Naive thymus-derived CD4-positive, alpha-beta T cell (primary cell): ENCODE results near the gene SMIM45.

Experiments
- ATAC-seq: fragments of 150-1000 bp; cut with Tn5 transposase; 2 replicates; pipeline ENCODE4 v1.10.0; 2021; ENCODE audit warnings: mild to moderate bottlenecking, moderate library complexity
- CTCF ChIA-PET: fragments of 350-600 bp; sonication (Branson Sonifier 250); formaldehyde crosslinking; loops from one replicate; lab custom pipeline; 2021; ENCODE audit warnings: antibody characterized with exemption; lab: Charles Lee
- POLR2A ChIA-PET: fragments of 350-600 bp; sonication (Branson Sonifier 250); formaldehyde crosslinking; loops from one replicate; lab custom pipeline; 2021; ENCODE audit warnings: antibody characterized with exemption, inconsistent platforms; lab: Charles Lee
- DNase-seq, 9 donors: peaks; one replicate each; pipeline versions ENCODE4 v3.0.0 to v3.0.0-alpha.2; 2020 to 2022; ENCODE audit warnings: mixed read lengths in 1 of 9
- H3K27ac ChIP-seq: one replicate; pipeline ENCODE4 v1.7.0; 2013; ENCODE audit warnings: mild to moderate bottlenecking, low read depth, low read length, moderate library complexity
- H3K27me3 ChIP-seq, 2 donors: one replicate each; pipeline ENCODE4 v1.7.0; 2013; ENCODE audit warnings: low read length in 2 of 2, mild to moderate bottlenecking in 2 of 2, moderate library complexity in 2 of 2; ENCODE audit not compliant: control insufficient read depth in 2 of 2, insufficient read depth in 2 of 2
- H3K36me3 ChIP-seq, 3 experiments: 1 replicate in 2 of 3; 2 replicates in 1 of 3; pipeline ENCODE4 v1.7.0; 2013; ENCODE audit warnings: low read length in 3 of 3, mild to moderate bottlenecking in 3 of 3, moderate library complexity in 1 of 3; ENCODE audit not compliant: insufficient read depth in 3 of 3, control insufficient read depth in 2 of 3
- H3K4me1 ChIP-seq, 2 donors: one replicate each; pipeline ENCODE4 v1.7.0; 2013; ENCODE audit warnings: low read length in 2 of 2, mild to moderate bottlenecking in 2 of 2, moderate library complexity in 1 of 2; ENCODE audit not compliant: control insufficient read depth in 2 of 2, insufficient read depth in 2 of 2
- H3K4me3 ChIP-seq: 2 replicates; pipeline ENCODE4 v1.7.0; 2013; ENCODE audit warnings: mild to moderate bottlenecking, low read length
- H3K9me3 ChIP-seq, 3 experiments: 1 replicate in 2 of 3; 2 replicates in 1 of 3; pipeline ENCODE4 v1.7.0; 2013; ENCODE audit warnings: low read length in 3 of 3; ENCODE audit not compliant: control insufficient read depth in 2 of 3
- H3K27ac Mint-ChIP-seq, 9 donors: one replicate each; pipeline ENCODE4 v1.8.0; 2020 to 2022; ENCODE audit warnings: mixed read lengths in 9 of 9, mild to moderate bottlenecking in 8 of 9, moderate library complexity in 5 of 9, inconsistent platforms in 2 of 9
- H3K27me3 Mint-ChIP-seq, 5 donors: one replicate each; pipeline ENCODE4 v1.8.0; 2021 to 2022; ENCODE audit warnings: mixed read lengths in 5 of 5, mild to moderate bottlenecking in 1 of 5
- H3K36me3 Mint-ChIP-seq, 5 donors: one replicate each; pipeline ENCODE4 v1.8.0; 2020 to 2022; ENCODE audit warnings: mixed read lengths in 5 of 5, mild to moderate bottlenecking in 3 of 5, inconsistent platforms in 1 of 5
- H3K4me1 Mint-ChIP-seq, 7 donors: one replicate each; pipeline ENCODE4 v1.8.0; 2020 to 2022; ENCODE audit warnings: mixed read lengths in 7 of 7, mild to moderate bottlenecking in 3 of 7, inconsistent platforms in 1 of 7
- H3K4me3 Mint-ChIP-seq, 10 donors: one replicate each; pipeline ENCODE4 v1.8.0; 2020 to 2022; ENCODE audit warnings: mild to moderate bottlenecking in 10 of 10, mixed read lengths in 10 of 10, moderate library complexity in 6 of 10, inconsistent platforms in 2 of 10
- H3K9me3 Mint-ChIP-seq, 11 donors: one replicate each; pipeline ENCODE4 v1.8.0; 2020 to 2022; ENCODE audit warnings: mixed read lengths in 11 of 11, mild to moderate bottlenecking in 4 of 11, inconsistent platforms in 1 of 11, moderate library complexity in 1 of 11
- intact Hi-C, 2 donors: fragments of 100-400 bp; cut with micrococcal nuclease; formaldehyde crosslinking; loops; one replicate each; pipeline ENCODE4 v1.15.1; 2023

The SMIM45 gene

DNA sequence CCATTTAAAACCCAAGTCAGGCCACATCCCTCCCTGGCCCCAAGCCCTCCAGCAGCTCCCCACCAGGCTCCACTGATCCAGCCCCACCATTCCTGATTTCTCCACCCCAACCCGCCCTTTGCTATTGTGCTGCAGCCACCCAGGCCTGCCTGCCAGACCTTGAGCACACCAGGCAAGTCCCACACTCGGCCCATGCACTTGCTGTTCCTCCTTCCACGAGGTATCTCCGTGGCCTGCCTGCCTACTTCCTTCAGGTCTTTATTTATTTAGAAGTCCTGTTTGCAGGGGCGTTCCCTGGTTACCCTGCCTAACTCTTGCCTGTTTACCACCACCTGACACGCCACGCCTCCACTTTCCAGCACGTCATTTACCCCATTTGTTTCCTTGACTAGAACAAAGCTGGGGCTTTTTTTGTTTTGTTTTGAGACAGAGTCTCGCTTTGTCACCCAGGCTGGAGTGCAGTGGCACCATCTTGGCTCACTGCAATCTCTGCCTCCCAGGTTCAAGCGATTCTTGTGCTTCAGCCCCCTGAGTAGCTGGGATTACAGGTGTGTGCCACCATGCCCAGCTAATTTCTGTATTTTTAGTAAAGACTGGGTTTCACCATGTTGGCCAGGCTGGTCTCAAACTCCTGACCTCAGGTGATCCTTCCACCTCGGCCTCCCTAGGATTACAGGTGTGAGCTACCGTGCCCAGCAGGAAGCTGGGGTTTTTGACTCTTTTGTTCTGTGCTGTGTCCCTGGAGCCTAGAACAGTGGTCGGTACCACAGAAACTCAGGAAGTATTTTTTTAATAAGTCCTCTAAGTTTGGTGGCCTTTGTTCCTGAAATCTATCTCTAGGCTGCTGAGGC lies 11.7 kb upstream of the SMIM45 start:
- Mint-ChIP-seq H3K4me1 (peaks cover 20 to 49% (median 31%) of the 10 kb centered on the region in 7 donors), H3K9me3 (peaks cover 0 to 9% (median 0%) of the 10 kb centered on the region in 11 donors), H3K36me3 (peaks cover 0 to 23% (median 0%) of the 10 kb centered on the region in 5 donors), H3K27me3 (peaks cover 0 to 2% (median 0%) of the 10 kb centered on the region in 5 donors), H3K4me3 (peak overlapping the region; percentile 75 to 91 (median 86)), H3K27ac (peak overlapping the region; percentile 96 to 100 (median 100))
- DNase-seq, result peak; percentile 63 to 99 (median 95)
- peaks cover 20 to 28% of the 10 kb centered on the region in 2 donors for H3K4me1 ChIP-seq
- intact Hi-C loops, result loop anchor here (1.0 to 10.0 kb wide), 11 partner anchors 13 to 845 kb away; partner anchors contain the start of genes SNU13 (in 2 of the 2), SREBF2 (in 2 of the 2), CCDC134 (in 1 of the 2) and EP300 (in 1 of the 2)
- ChIA-PET CTCF (interaction anchor here (0.7 to 3.6 kb wide), 29 partner anchors 14 to 276 kb away, joined by 3 to 52 read pairs (median 4); partner anchors contain the start of genes MEI1, SNU13, SREBF2 and TNFRSF13C), POLR2A (interaction anchor here (0.6 to 3.8 kb wide), 31 partner anchors 9 to 503 kb away, joined by 3 to 61 read pairs (median 4); partner anchors contain the start of genes CCDC134, MEI1, SHISA8 and SMDT1)
- peak overlapping the region; percentile 49 for H3K4me3 ChIP-seq
- no peaks in the 10 kb centered on the region for H3K27me3 ChIP-seq
- H3K27ac ChIP-seq, result peak overlapping the region; percentile 92
- H3K9me3 ChIP-seq, result no peaks in the 10 kb centered on the region
- H3K36me3 ChIP-seq, result no peaks in the 10 kb centered on the region
- peak; percentile 88 for ATAC-seq

DNA sequence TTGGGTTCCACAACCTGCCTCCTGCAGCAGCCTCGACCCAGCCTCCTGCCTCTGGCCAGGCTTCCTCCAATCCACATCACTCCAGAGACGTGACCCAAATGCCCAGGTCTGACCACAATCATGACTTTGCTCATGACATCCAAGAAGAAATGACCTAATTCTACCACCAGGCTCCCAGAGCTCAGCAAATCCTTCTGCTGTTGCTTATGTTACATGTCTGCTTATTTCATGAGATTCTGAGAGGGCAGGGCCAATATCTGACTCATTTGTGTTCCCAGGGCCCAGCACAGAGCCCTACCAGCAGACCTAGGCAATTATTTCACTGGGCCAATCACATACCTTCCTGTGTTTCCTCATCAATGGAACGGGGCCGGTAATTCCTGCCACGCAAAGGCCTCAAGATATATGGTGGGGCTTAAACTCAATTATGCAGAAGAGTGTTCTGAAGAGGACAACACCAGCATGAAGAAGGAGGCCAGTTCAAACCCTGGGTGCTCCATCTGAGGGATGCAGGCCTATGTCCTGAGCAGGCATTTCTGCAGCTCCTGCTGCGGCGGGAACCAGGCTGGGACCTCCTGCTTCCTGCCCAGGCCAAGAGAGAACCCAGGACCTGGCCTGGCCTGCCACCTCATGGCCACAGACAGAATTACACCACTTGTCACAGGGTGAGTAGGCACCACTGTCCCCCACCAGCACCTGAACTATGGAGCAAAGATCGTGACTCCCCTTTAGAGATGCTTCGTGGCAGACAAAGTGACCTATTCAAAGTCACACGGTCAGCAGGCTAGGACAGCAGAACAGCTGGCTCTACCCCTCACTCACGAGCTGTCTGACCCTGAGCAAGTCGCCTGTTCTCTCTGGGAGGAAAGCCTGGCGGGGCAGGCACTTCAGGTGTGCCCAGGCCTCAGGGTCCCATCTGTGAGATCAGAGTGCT lies 10.9 kb upstream of the SMIM45 start:
- peak; percentile 74 for ATAC-seq
- ChIA-PET POLR2A (interaction anchor here (0.6 to 3.8 kb wide), 26 partner anchors 13 to 496 kb away, joined by 3 to 61 read pairs (median 5); partner anchors contain the start of genes CCDC134, MEI1, SHISA8 and SMDT1), CTCF (interaction anchor here (0.5 to 3.6 kb wide), 34 partner anchors 15 to 323 kb away, joined by 3 to 52 read pairs (median 4); partner anchors contain the start of genes CCDC134, MEI1, SNU13 and SREBF2)
- Histone ChIP-seq H3K27ac (peak overlapping the region; percentile 92), H3K4me1 (peaks cover 20 to 31% of the 10 kb centered on the region in 2 donors), H3K27me3 (no peaks in the 10 kb centered on the region), H3K4me3 (peak overlapping the region; percentile 16), H3K36me3 (no peaks in the 10 kb centered on the region), H3K9me3 (no peaks in the 10 kb centered on the region)
- Mint-ChIP-seq H3K27me3 (peaks cover 0 to 2% (median 0%) of the 10 kb centered on the region in 5 donors), H3K9me3 (peaks cover 0 to 9% (median 0%) of the 10 kb centered on the region in 11 donors), H3K36me3 (peaks cover 0 to 26% (median 0%) of the 10 kb centered on the region in 5 donors), H3K27ac (peak overlapping the region; percentile 96 to 100 (median 100)), H3K4me3 (peak overlapping the region; percentile 57 to 91 (median 82)), H3K4me1 (peaks cover 25 to 55% (median 31%) of the 10 kb centered on the region in 7 donors)
- intact Hi-C loops, result loop anchor here (1.0 to 10.0 kb wide), 17 partner anchors 14 to 846 kb away; partner anchors contain the start of genes SNU13 (in 2 of the 2), SREBF2 (in 2 of the 2), TNFRSF13C (in 2 of the 2) and CCDC134 (in 1 of the 2)
- DNase-seq, result peak; percentile 72 to 89 (median 85)

DNA sequence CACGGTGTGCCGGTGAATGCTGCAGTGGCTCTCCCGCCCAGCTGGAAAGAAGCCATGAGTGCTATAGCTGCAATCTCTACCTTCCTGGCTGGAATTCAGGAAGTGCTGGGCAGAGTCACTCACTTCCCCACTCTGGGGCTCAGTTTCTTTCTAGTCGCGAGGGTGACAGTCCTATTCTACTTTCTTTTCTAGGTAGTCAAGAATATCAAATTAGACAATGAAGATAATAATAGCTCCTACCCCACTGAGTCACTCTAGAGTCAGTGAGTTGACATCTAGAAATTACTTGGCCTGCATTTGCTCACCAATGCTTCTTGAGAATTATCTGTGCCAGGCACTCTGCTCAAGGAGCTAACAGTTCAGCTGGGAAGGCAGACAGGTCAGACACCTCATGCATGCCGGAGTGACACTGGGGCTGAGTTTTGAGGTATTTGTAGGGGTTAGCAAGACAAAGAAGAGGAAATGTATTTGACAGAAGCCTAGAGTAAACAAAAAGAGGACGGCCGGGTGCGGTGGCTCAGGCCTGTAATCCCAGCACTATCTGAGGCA lies 8.2 kb upstream of the SMIM45 start:
- peaks cover 27 to 32% of the 10 kb centered on the region in 2 donors for H3K4me1 ChIP-seq
- Mint-ChIP-seq H3K4me3 (peak overlapping the region in 4 of 10 donors; percentile 26 to 71 (median 51)), H3K27ac (peak overlapping the region in 3 of 9 donors; percentile 4 to 89 (median 76))

DNA sequence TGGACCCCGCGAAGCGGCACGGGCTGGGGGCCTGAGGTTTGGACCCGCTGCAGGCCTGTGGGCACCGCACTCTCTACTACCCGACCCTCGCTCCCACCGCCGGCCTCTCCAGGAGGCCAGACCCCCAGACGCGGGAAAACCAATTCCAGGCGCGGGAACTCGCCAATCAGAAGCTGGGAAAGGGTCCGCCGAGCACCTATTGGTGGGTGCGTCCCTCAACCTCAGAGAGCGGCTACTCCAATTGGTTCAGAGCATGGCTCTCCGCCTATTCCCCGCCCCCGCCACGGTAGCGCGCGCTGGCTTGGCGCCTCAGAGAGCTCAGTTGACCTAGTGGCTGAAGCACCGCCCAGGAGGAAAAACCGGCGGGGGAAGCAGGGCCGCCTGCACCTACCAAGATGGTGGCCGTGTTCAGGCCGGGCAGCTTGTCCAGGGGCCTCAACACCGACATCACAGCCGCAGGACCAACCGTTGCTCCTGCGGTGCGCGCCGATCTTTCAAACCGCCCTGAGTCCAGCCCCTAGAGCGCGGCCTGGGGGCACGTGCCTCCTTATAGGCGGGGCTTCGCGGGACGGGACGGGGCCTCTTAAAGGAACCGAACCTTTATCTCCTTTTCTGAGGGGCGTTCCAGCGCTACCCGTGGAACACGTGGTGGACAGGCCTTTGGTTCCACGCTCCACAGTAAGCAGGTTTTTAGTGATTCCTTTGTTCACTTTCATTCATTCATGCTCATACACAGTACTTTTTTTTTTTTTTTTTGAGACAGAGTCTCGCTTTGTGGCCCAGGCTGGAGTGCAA lies 5.1 kb upstream of the SMIM45 start, which contains the start of gene CENPM:
CENPM (minus strand) TSS at position 524 of the 795 bp plus-strand sequence; CDS start at position 448, 76 bp downstream.
- intact Hi-C loops, result loop anchor here (2.0 to 10.0 kb wide), 5 partner anchors 52 to 852 kb away; partner anchors contain the start of genes EP300 (in 1 of the 2), SMDT1 (in 1 of the 2), TOB2 (in 1 of the 2) and WBP2NL (in 1 of the 2)
- Histone ChIP-seq H3K4me1 (peaks cover 3 to 13% of the 10 kb centered on the region in 2 donors), H3K9me3 (no peaks in the 10 kb centered on the region), H3K36me3 (no peaks in the 10 kb centered on the region), H3K27me3 (no peaks in the 10 kb centered on the region), H3K4me3 (peak within 1 kb of the TSS; percentile 82), H3K27ac (peak within 1 kb of the TSS; percentile 37)
- CTCF ChIA-PET, result interaction anchor here (0.7 to 1.8 kb wide), 6 partner anchors 10 to 282 kb away, joined by 3 to 15 read pairs (median 5); no protein-coding TSS in a partner anchor
- H3K4me1 Mint-ChIP-seq, result peaks cover 0 to 41% (median 10%) of the 10 kb centered on the region in 7 donors
- POLR2A ChIA-PET, result interaction anchor here (0.5 to 2.1 kb wide), 13 partner anchors 20 to 1854 kb away, joined by 3 to 14 read pairs (median 4); partner anchors contain the start of genes CCDC134, MEI1, SNU13 and SREBF2
- DNase-seq, result peak; percentile 71 to 94 (median 84)
- peak; percentile 97 for ATAC-seq
- H3K36me3 Mint-ChIP-seq, result peaks cover 0 to 13% (median 0%) of the 10 kb centered on the region in 5 donors
- H3K9me3 Mint-ChIP-seq, result no peaks in the 10 kb centered on the region
- H3K4me3 Mint-ChIP-seq, result peak within 1 kb of the TSS; percentile 83 to 93 (median 91)
- no peaks in the 10 kb centered on the region for H3K27me3 Mint-ChIP-seq
- H3K27ac Mint-ChIP-seq, result peak within 1 kb of the TSS in 7 of 9 donors; percentile 63 to 93 (median 68)

More for the DNA sequence above, 8.2 kb upstream of the SMIM45 start:
- ChIA-PET POLR2A (interaction anchor here (2.2 kb wide), 1 partner anchor 112 kb away, joined by 9 read pairs; the partner anchor contains the start of gene SREBF2), CTCF (interaction anchor here (0.6 to 2.6 kb wide), 5 partner anchors 110 to 673 kb away, joined by 3 to 14 read pairs (median 4); partner anchors contain the start of gene MEI1)
- ATAC-seq (no peak), DNase-seq (no peak)
- Histone ChIP-seq H3K9me3 (no peaks in the 10 kb centered on the region), H3K27ac (no peak overlapping the region), H3K27me3 (no peaks in the 10 kb centered on the region), H3K4me3 (no peak overlapping the region), H3K36me3 (no peaks in the 10 kb centered on the region)
- Mint-ChIP-seq H3K9me3 (peaks cover 0 to 9% (median 0%) of the 10 kb centered on the region in 11 donors), H3K36me3 (peaks cover 0 to 26% (median 0%) of the 10 kb centered on the region in 5 donors), H3K4me1 (peaks cover 27 to 71% (median 36%) of the 10 kb centered on the region in 7 donors), H3K27me3 (peaks cover 0 to 2% (median 0%) of the 10 kb centered on the region in 5 donors)
- intact Hi-C loops, result loop anchor here in 1 of 2 donors (10.0 kb wide), 2 partner anchors 499 to 849 kb away; partner anchors contain the start of genes EP300 and TOB2
